GM20431 (cell line): Measurements from ENCODE around the gene XRCC1.

Source experiments
- in situ Hi-C: fragments of 300-500 bp; cut with MseI, MboI; formaldehyde crosslinking; loops from one replicate; pipeline ENCODE4 v1.15.0; 2020; ENCODE audit warnings: low sequenced_read_pairs; ENCODE audit not compliant: unreplicated experiment

Gene XRCC1, protein sequence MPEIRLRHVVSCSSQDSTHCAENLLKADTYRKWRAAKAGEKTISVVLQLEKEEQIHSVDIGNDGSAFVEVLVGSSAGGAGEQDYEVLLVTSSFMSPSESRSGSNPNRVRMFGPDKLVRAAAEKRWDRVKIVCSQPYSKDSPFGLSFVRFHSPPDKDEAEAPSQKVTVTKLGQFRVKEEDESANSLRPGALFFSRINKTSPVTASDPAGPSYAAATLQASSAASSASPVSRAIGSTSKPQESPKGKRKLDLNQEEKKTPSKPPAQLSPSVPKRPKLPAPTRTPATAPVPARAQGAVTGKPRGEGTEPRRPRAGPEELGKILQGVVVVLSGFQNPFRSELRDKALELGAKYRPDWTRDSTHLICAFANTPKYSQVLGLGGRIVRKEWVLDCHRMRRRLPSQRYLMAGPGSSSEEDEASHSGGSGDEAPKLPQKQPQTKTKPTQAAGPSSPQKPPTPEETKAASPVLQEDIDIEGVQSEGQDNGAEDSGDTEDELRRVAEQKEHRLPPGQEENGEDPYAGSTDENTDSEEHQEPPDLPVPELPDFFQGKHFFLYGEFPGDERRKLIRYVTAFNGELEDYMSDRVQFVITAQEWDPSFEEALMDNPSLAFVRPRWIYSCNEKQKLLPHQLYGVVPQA

DNA sequence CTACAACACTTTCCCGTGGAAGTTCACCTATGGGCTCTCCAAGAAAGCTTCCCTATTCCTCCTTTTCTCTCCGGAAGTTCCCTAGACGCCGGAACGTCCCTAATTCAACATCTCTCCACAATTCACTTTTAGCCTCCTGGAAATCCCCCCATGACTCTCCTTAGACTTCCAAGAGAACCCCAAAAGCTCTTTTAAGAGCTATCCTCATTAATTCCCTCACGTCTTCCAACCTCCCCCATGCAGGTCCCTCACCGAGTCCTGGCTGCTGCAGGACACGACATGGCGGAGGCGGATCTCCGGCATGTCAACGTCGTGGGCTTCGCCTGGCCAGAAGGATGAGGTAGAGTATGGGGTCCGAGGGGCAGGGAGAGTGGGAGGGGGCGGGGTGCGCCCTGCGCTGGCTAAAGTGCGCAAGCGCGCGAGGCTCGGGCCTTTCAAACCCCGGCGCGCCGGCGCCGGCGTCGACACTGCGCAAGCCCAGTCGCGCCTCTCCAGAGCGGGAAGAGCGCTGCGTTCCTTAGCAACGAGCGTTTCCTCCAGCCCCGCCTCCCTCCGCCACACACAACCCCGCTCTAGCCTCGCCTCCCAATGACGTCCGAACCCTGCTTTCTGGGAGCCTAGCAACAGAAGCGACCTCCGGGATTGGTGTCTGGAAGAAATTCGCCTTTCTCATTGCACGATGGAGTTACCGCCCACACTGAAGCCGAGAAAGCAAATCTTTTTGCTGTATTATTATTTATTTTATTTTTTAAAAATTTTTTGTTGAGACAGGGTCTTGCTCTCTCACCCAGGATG lies at the start of gene XRCC1, which contains the start of gene PINLYP:
Gene XRCC1, minus strand, starts transcription at position 372 of the 795 bp plus-strand sequence. Its CDS starts 69 bp downstream, at position 303.
Gene PINLYP, plus strand, starts transcription at position 646 of the 795 bp plus-strand sequence. CDS start 1,391 bp downstream, outside the sequence.
- in situ Hi-C loops = no loop called here

DNA sequence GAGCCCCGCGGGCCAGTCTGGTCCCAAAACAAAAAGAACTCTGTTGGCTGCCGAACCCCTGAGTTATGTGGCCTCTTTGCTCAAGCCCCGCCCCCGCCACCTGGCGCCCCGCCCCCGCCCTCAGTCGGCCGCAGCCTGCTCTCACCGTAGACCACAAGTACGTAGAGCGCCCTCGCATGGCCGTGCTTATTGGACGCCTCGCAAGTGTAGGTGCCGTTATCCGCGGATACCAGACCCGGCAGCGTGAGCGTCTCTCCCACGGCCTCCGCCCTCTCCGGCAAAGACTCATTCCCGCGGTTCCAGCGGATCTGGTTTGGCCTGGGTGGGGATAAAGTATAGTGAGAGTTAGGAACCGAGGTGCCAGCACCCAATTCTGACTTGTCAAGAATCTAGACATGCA lies 49.6 kb upstream of the XRCC1 start:
- in situ Hi-C loops = loop anchor here (10.0 kb wide), 1 partner anchor 190 kb away; no protein-coding TSS in a partner anchor

DNA sequence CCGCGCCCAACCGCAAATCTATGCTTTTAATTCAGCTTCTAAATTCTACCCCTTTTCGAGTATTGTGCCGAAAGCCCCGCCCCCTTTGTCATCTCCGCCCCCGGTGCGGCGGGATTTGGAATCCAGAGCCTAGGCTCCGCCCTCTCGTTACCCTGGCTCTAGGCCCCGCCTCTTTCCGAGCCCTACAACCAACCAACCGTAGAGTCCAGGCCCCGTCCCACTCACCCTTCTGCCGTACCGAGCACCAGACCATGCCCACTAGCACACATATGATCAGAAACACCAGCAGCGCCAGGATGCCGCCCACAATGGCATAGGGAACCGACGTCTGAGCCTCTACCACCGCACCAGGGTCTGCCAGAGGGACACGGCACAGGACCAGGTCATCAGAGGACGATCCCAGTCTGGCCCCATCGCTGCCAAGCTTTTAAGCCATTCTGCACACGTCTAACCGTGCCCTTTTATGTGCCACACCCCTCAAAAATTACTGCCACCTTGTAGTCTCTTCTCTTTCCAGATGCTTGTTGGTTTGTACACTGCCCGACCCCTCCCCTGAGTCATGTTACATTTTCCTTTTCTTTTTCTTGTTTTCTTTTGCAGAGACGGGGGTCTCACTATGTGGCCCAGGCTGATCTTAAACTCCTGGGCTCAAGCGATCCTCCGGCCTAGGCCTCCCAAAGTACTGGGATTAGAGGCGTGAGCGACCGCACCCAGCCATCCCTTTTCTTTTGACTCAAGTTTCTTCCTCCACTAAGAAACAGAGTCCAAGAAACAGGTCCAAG lies 48.8 kb upstream of the XRCC1 start:
- in situ Hi-C loops = loop anchor here (10.0 kb wide), 1 partner anchor 191 kb away; no protein-coding TSS in a partner anchor

DNA sequence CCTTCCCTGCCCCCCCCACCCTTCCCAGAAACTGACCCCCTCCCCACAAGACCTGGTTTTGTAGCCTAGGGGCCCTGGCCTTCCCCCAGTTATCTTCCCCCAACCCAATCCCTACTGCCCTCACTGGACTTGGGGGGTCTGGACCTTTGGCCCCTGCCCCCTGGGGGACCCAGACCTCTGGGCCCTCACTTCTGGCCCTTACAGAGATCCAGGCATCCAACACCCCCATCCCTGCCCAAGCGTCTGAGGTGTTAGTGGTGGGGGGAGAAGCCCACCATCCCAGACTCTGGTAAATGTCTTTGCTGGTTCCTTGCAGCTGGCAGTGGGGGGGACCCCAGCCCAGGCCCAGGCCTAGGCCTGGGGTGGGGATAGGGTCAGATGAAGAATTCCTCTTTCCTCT lies 47.6 kb upstream of the XRCC1 start:
- in situ Hi-C loops = loop anchor here (10.0 kb wide), 1 partner anchor 192 kb away; no protein-coding TSS in a partner anchor

DNA sequence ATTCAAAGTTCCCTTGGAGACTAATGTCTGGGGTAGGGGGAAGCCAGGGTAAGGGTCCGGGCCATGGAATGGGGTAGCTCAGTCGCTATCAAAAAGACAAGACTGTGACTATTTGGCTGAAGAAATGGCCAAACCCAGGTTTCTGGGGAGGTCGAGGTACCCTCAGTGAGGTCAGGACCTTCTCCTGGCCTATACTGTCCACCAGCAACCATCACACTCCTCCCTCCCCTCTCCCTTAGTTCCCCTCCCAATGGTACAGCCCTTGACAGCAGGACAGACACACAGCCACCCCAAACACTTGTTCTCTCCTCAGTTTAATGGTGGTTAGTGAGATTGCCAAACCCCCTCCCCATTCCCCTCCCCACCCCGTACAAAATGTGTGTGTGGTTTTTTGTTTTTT lies 46.7 kb upstream of the XRCC1 start:
- in situ Hi-C loops = loop anchor here (10.0 kb wide), 1 partner anchor 193 kb away; no protein-coding TSS in a partner anchor

DNA sequence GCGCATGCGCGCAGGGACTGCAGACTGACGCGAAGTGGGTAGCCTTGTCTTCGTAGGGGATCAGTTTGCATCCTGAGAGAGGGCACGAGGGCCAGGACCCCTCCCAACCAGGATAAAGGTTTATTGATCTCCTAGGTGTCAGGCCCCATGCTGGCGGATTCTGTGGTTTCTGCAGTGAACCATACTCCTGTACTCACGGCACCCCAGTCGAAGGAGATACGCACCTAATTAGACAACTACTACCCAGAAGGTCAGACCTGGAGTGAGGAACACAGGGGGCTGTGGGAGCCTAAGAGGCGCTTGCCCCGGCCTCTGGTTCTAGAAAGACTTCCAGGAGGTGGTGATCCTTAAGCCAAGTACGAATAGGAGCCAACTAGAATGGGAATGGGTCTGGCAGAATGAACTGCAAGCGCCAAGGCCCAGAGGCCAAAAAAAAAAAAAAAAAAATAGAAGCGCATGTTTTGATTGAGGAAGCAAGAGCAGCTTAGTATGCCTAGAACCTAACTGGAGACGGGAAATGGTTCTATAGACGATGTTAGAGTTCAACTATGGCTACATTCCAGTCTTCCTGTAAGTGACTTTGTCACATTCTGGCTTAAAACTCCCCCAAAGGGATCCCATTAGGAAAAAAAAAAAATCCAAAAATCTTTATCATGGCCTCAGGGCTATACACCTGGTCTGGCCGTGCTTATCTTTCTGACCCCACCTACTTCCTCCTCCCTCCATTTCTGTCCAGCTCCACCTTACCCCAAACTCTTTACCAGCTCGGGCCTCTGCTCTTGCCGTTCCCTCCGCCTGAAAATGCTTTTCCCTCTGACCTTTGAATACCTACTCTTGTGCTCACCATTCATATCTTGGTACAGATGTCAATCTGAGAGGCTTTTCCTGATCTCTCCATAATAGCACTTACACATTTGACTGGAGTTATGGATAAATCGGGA lies 45.0 kb upstream of the XRCC1 start:
- in situ Hi-C loops = loop anchor here (10.0 kb wide), 1 partner anchor 194 kb away; no protein-coding TSS in a partner anchor

DNA sequence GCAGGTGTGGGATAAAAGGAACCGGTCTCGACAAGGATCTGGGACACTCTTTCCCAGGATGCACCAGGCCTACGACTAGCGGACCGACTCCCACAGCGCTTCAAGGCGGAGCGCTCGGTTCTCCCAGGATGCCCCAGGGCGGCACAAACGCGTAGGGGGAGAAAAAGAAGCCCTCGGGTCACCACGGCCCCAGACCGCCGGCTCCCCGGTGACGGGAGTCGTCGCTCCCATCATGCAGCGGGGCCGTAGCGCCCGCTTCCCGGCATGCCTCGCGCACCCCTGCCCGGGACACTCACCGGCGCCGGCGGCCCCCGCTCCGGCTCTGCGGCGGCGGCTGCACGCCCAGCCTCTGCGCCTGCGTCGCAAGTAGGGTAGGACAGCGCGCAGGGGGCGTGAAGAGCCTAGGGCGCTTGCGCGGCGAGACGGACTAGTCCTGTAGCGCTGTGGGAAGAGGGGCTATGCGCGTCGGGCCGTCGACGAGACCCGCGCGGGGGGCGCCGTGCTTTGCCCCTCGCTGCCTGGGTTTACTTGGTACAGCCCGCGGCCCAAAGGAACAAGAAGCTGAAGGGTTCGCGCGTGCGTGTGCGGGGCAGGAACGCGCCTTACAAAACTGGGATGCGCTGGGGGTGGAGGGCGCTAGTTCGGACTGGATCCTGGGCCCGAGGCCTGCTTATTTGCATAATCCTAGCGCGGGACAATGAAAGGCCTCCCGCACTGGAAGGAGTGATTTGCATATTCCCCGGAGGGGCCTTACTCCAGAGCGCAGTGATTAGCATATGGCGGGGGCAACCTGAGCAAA lies 44.1 kb upstream of the XRCC1 start, which contains the start of gene ZNF428:
Gene ZNF428, minus strand, starts transcription at position 368 of the 799 bp plus-strand sequence. CDS start 5,325 bp downstream, outside the sequence.
- in situ Hi-C loops = loop anchor here (10.0 kb wide), 1 partner anchor 195 kb away; no protein-coding TSS in a partner anchor

DNA sequence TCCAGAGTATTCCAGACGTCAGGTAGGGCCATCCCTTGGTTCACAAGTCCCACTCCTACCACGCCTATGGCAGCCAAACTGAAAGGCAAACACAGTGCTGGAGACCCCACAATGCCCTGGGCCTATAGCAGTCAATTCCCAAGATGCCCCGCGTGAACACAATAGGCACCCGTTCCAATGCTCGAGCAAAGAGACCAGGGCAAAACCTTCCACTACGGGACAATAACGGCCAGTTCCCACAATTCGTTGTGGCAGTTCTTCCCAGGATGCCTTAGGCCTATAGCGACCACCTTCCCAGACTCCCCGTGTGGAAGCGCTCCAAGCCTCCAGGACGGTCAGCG lies 43.6 kb upstream of the XRCC1 start:
- in situ Hi-C loops = no loop called here

DNA sequence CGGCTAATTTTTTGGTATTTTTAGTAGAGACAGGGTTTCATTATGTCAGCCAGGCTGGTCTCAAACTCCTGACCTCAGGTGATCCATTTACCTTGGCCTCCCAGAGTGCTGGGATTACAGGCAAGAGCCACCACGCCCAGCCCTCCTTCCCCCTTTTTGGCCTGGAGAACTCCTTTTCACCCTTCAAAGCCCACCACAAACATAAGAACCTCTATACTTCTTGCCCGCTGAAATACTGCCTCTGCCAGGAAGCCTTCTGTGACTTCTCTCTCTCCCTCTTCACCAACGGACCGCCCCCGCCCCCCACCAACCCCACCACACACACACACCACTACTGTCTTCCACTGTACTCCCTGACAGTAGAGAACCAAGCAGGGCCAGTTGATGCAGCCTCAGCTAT lies 41.6 kb upstream of the XRCC1 start:
- in situ Hi-C loops = no loop called here

DNA sequence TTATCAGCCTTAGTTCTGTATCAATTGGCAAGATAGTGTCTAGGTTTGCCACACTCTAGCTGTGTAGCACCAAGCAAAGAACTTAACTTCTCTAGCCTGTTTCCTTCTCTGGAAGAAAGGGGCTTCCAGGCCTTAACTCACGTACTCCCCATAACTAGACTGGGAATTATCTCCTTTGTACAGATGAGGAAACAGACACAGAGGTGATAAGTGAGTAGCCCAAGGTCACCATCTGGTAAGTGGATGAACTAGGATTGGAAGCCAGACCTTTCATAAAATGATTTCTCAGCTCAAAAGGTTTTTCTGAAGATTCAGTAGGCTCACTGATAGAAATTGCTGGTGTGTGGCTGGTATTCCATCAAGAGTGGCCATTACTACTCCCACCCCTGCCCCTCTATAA lies 41.0 kb upstream of the XRCC1 start:
- in situ Hi-C loops = no loop called here

DNA sequence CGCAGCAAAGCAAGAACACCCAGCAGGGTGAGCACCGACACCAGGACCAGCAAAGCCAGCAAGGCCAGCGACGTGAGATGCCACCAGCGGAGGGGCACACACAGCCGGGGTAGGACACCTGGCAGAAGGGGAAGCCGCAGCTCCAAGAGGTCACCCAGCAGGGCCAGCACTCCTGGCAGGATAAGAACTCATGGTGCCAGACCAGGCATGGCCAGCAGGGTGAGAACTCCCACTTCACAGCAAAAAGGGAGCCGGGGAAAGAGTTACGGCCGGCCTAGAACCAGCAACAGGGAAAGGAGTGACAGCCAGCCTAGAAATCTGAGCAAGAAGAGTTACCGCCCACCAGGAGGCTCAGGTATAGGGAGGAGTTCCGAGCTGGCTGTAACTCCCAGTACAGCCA lies 37.0 kb upstream of the XRCC1 start:
- in situ Hi-C loops = no loop called here

DNA sequence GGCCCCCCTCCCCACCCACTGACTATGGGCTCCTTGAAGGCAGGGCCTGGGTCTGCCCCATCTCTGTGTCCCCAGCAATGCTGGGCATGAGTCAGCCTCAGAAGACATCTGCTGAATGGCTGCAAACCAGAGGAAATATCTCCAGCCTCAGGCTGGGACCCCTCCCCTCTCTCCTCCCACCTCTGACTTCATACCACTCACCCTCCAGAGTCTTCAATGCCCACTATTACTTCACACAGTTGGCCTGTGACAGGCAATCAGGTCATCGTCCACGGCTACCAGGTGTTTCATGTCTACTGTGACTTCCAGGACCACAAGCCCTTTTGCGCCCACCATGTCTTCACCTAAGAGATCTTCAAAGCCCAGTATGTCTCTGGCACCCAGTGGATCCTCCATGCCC lies 36.5 kb upstream of the XRCC1 start, which contains the start of gene SRRM5:
Gene SRRM5, plus strand, starts transcription at position 301 of the 400 bp plus-strand sequence. Its CDS starts 34 bp downstream, at position 335.
- in situ Hi-C loops = no loop called here

DNA sequence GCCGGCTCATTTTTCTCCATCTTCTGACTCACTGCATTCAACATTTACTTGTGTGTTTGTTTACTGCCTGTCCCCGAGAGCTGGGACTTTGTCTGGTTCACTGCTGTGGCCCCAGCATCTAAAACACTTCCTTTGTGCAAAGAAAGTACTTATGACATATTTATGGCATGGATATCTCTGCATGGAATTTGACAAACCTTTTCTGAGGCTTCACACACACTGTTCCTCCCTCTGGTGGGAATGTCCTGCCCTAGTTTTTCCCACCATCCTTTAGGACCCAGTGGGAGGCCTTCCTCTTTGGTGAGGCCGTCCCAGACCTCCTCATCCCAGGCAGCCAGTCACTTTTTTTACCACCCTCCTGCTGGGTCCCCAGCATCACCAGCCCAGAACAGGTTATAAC lies 35.2 kb upstream of the XRCC1 start:
- in situ Hi-C loops = no loop called here

DNA sequence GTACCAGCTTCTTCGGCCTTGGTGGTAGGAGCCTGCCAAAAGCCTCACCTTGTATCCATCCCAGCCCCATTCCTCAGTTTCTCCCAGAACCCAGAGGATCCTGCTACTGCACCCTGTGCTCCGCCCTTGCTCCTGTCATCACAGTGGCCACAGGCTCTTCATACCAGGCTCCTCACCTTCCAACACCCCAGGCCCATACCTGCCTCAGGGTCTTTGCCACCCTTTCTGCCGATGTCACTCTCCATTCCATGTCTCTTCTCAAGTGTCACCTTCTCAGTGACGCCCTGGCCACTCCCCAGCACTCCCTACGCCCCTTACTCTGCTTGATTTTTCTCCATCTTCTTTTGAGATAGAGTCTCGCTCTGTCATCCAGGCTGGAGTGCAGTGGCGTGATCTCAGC lies 34.5 kb upstream of the XRCC1 start:
- in situ Hi-C loops = no loop called here

DNA sequence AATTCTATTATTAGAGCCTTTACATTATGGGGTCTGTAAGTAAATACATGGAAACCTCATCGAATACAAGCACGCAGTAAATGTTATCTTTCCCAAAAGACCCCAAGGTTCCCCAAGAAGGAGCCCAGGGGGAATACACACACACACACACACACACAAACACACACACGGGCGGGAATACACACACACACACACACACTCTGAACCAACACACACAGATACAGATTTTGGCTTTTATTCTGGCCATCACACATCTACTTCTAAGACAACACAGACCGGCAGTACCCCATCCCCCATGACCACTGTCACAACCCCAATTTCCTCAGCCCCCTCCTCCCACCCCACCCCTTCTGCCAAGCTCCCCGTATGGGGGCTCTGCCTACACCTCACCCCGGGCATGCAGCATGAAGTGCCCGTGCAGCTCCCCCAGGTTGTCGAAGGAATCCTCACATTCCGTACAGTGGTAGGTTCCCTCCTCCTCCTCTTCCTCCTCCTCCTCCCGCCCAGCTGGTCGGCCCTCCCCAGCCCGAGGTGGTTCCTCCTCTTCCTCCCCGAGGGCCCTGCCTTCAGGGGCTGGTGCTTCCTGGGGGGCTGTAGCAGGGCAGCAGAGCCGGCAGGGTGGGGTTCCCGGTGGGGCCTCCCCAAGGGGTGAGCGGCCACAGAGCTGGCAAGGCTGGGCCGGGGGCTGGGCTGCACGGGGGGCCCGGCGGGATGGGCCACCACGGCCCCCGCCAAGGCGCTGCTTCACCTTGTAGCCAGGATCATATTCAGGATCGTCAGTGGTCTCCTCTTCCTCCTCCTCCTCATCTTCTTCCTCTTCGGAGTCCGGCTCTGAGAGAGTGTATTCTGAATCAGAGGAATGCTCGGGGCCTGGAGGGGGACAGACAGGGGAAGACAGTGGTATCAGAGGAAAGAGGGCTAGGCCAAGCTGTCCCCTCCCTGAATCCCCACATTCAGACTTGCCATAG lies 32.2 kb upstream of the XRCC1 start:
- in situ Hi-C loops = no loop called here

DNA sequence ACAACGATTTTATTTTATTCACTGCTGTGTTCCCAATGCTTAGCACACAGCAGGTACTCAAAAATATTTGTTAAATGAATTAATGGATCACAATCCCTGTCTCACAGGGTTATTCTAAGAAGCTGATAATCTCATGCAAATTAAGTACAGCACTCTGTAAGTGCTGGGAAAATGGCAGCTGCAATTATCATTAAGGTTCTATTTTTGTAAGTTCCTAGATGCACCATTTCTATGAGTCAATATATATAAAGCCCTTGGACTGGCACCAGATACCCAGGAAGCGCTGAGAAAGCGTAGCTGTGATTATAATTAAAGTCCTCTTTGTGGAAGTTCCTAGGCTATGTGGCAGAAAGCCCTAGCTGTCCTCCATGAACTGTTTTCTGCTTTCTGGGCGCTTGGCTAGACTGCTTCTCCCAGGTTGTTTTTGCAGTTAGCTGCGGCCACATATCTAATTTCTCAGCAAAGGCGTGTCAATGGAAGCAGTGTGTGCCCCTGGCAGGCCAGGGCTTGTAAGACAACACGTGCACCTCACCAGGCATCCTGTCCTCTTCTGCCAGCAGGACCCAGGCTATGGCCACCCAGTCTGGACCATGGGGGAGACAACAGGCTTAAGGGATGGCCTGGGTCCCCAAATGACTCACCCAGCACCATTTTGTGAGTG lies 31.4 kb upstream of the XRCC1 start:
- in situ Hi-C loops = no loop called here
